Measurements from ENCODE around the gene NUDT22. TPM values are rescaled to one million over a fixed set of nuclear protein-coding genes. Genes with fewer than 3 reads are reported as not detected.

Gene NUDT22
- total RNA-seq, 4 donors from 2014 or later: 37.8 to 58.7 (median 48.6) TPM

- WGBS: 100% methylated on average over 2 of the region's 7 CpGs
- no peak for DNase-seq (ENCODE audit: extremely low spot score)
- intact Hi-C loops (cut with DNase I): no loop called here
- TF ChIP-seq POLR2A (IDR thresholded peaks at IDR 0.05; ENCODE audit: low read depth) (no peak), POLR2AphosphoS5 (IDR thresholded peaks at IDR 0.05) (no peak), EP300 (IDR thresholded peaks at IDR 0.05) (no peak)
- TF ChIP-seq, protein P1, sequence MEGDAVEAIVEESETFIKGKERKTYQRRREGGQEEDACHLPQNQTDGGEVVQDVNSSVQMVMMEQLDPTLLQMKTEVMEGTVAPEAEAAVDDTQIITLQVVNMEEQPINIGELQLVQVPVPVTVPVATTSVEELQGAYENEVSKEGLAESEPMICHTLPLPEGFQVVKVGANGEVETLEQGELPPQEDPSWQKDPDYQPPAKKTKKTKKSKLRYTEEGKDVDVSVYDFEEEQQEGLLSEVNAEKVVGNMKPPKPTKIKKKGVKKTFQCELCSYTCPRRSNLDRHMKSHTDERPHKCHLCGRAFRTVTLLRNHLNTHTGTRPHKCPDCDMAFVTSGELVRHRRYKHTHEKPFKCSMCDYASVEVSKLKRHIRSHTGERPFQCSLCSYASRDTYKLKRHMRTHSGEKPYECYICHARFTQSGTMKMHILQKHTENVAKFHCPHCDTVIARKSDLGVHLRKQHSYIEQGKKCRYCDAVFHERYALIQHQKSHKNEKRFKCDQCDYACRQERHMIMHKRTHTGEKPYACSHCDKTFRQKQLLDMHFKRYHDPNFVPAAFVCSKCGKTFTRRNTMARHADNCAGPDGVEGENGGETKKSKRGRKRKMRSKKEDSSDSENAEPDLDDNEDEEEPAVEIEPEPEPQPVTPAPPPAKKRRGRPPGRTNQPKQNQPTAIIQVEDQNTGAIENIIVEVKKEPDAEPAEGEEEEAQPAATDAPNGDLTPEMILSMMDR (IDR thresholded peaks at IDR 0.05): no peak
- H3K9me3 ChIP-seq: no peaks in the 10 kb centered on the region
- no peaks in the 10 kb centered on the region for H3K27me3 ChIP-seq
- peaks cover 22 to 52% (median 49%) of the 10 kb centered on the region in 4 donors for H3K36me3 ChIP-seq
- no peak overlapping the region for H3K27ac ChIP-seq (replicated peaks in 1 of 4)
- no peak overlapping the region for H3K4me3 ChIP-seq
- H3K4me1 ChIP-seq: peaks cover 30 to 46% (median 38%) of the 10 kb centered on the region in 4 donors
Measured at GRCh38 chr11:64254326-64254725, 28.3 kb downstream of the NUDT22 start.

- Histone ChIP-seq H3K4me3 (no peak overlapping the region), H3K4me1 (peaks cover 29 to 42% (median 35%) of the 10 kb centered on the region in 4 donors), H3K9me3 (no peaks in the 10 kb centered on the region), H3K27me3 (no peaks in the 10 kb centered on the region), H3K27ac (replicated peaks in 1 of 4) (no peak overlapping the region), H3K36me3 (peaks cover 22 to 63% (median 60%) of the 10 kb centered on the region in 4 donors)
- 75% methylated on average over 16 of the region's 35 CpGs for whole genome bisulfite sequencing
- intact Hi-C loops (cut with DNase I): no loop called here
- DNase-seq (ENCODE audit: extremely low spot score): no peak
- TF ChIP-seq POLR2AphosphoS5 (IDR thresholded peaks at IDR 0.05): no peak
- TF ChIP-seq POLR2A (IDR thresholded peaks at IDR 0.05; ENCODE audit: low read depth): no peak
- TF ChIP-seq, protein P1 (IDR thresholded peaks at IDR 0.05): no peak
- TF ChIP-seq EP300 (IDR thresholded peaks at IDR 0.05): no peak
Measured at GRCh38 chr11:64255135-64256128, 29.4 kb downstream of the NUDT22 start.

- Histone ChIP-seq H3K4me1 (peaks cover 22 to 34% (median 27%) of the 10 kb centered on the region in 4 donors), H3K4me3 (no peak overlapping the region), H3K27me3 (no peaks in the 10 kb centered on the region), H3K9me3 (no peaks in the 10 kb centered on the region), H3K36me3 (peaks cover 26 to 69% (median 66%) of the 10 kb centered on the region in 4 donors), H3K27ac (replicated peaks in 1 of 4) (no peak overlapping the region)
- no peak for DNase-seq (ENCODE audit: extremely low spot score)
- 69% methylated on average over 5 of the region's 15 CpGs for WGBS
- intact Hi-C loops (cut with DNase I): no loop called here
- no peak for TF ChIP-seq POLR2AphosphoS5 (IDR thresholded peaks at IDR 0.05)
- TF ChIP-seq POLR2A (IDR thresholded peaks at IDR 0.05; ENCODE audit: low read depth): no peak
- no peak for TF ChIP-seq EP300 (IDR thresholded peaks at IDR 0.05)
- TF ChIP-seq, protein P1 (IDR thresholded peaks at IDR 0.05): no peak
Measured at GRCh38 chr11:64256300-64256699, 30.2 kb downstream of the NUDT22 start.

DNA sequence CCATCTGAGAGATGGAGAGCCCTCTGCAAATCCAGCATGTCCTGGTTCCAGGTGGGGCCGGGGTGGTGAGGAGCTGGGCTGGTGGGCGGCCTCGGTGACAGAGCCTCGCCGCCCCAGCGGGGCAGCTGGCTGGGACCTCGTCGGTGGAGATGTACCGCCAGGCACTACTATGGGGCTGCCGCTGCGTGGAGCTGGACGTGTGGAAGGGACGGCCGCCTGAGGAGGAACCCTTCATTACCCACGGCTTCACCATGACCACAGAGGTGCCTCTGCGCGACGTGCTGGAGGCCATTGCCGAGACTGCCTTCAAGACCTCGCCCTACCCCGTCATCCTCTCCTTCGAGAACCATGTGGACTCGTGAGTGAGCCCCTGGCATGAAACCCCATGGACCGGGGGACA is 32.3 kb downstream of the NUDT22 start:
- H3K27ac ChIP-seq (replicated peaks in 1 of 4): no peak overlapping the region
- H3K9me3 ChIP-seq: no peaks in the 10 kb centered on the region
- H3K4me1 ChIP-seq: peaks cover 6 to 16% (median 10%) of the 10 kb centered on the region in 4 donors
- TF ChIP-seq, protein P1 (IDR thresholded peaks at IDR 0.05): no peak
- TF ChIP-seq EP300 (IDR thresholded peaks at IDR 0.05): no peak
- TF ChIP-seq POLR2A (IDR thresholded peaks at IDR 0.05; ENCODE audit: low read depth): no peak
- no peak for TF ChIP-seq POLR2AphosphoS5 (IDR thresholded peaks at IDR 0.05)
- 83% methylated on average over 7 of the region's 24 CpGs for WGBS
- H3K36me3 ChIP-seq: peaks cover 39 to 89% (median 87%) of the 10 kb centered on the region in 4 donors
- no peak overlapping the region for H3K4me3 ChIP-seq
- intact Hi-C loops (cut with DNase I): no loop called here
- DNase-seq (ENCODE audit: extremely low spot score): no peak
- no peaks in the 10 kb centered on the region for H3K27me3 ChIP-seq
